Heart right ventricle (tissue), 16 donors: ENCODE measurements around the gene SCAANT1. TPM values are rescaled to one million over a fixed set of nuclear protein-coding genes. Genes with fewer than 3 reads are reported as not detected.

Source experiments
- ATAC-seq, 8 donors: fragments of 200-7000 bp; cut with Tn5 transposase; one replicate each; pipeline ENCODE4 v1.9.1; 2020; ENCODE audit warnings: mild to moderate bottlenecking in 8 of 8, moderate library complexity in 8 of 8, moderate number of reproducible peaks in 1 of 8
- DNase-seq, 2 donors: peaks; one replicate each; pipeline ENCODE4 v3.0.0-alpha.2; 2020
- H3K27ac ChIP-seq, 10 donors: fragments of 200-600 bp; sonication (generic) in 2 of 10; one replicate each; pipeline versions ENCODE4 v1.5.0 to v1.8.0; 2020 to 2022; ENCODE audit warnings: mild to moderate bottlenecking in 3 of 10
- H3K27me3 ChIP-seq, 7 donors: fragments of 200-600 bp; one replicate each; pipeline ENCODE4 v1.8.0; 2021 to 2022; ENCODE audit warnings: mild to moderate bottlenecking in 2 of 7
- H3K36me3 ChIP-seq, 9 donors: fragments of 200-600 bp; sonication (generic) in 1 of 9; one replicate each; pipeline versions ENCODE4 v1.5.0 to v1.8.0; 2020 to 2022; ENCODE audit warnings: mild to moderate bottlenecking in 2 of 9
- H3K4me1 ChIP-seq, 9 donors: fragments of 200-600 bp; sonication (generic) in 1 of 9; one replicate each; pipeline versions ENCODE4 v1.5.0 to v1.8.0; 2020 to 2022; ENCODE audit warnings: mild to moderate bottlenecking in 4 of 9
- H3K4me3 ChIP-seq, 10 donors: fragments of 200-600 bp; sonication (generic) in 2 of 10; one replicate each; pipeline versions ENCODE4 v1.5.0 to v1.8.0; 2020 to 2022; ENCODE audit warnings: mild to moderate bottlenecking in 7 of 10, moderate library complexity in 2 of 10
- H3K9me3 ChIP-seq, 11 donors: fragments of 200-600 bp in 10 of 11; sonication (generic) in 2 of 11; one replicate each; pipeline versions ENCODE4 v1.5.0 to v1.8.0; 2013 to 2022; ENCODE audit warnings: mild to moderate bottlenecking in 2 of 11, control low read depth in 1 of 11, moderate library complexity in 1 of 11
- CTCF ChIP-seq, 9 donors: fragments of 200-600 bp; sonication (generic) in 2 of 9; IDR thresholded peaks; one replicate each; pipeline versions ENCODE4 v1.5.0 to v1.8.0; 2021 to 2022; ENCODE audit warnings: antibody characterized with exemption in 9 of 9, mild to moderate bottlenecking in 5 of 9, moderate library complexity in 1 of 9
- WGBS, 2 donors: extraction: QIAGEN DNeasy Blood & Tissue Kit; methylation state at CpG; one replicate each; pipeline ENCODE4 v1.1.7; 2013; ENCODE audit warnings: inconsistent platforms in 1 of 2; 5-methylcytosine and 5-hydroxymethylcytosine counted together
- intact Hi-C, 10 donors: fragments of 100-400 bp; cut with DNase I; formaldehyde crosslinking; loops; one replicate each; pipeline versions ENCODE4 v1.11.1 to v1.14.2; 2022
- polyA plus RNA-seq, 2 donors: library from polyadenylated mRNA; stranded (reverse); fragments of 200-250 nt; gene quantifications; one replicate each; pipeline ENCODE4 v1.2.3, GENCODE V29; 2013
- total RNA-seq, 10 donors: library from RNA; stranded (reverse); fragmentation: NEBNext Ultra II Directional in 3 of 10; extraction: Animal tissue kit (Norgen Biotek cat#: 25700) in 3 of 10; gene quantifications; one replicate each; pipeline versions ENCODE4 v1.2.1 to v1.2.4, GENCODE V29; 2021 to 2023
- donor health status: Arrhythmogenic right ventricular cardiomyopathy.
- donor health status: ischemic (EF 13 %, LVEDD 7.1; RV severe dilation, severe dysfunction).
- donor health status: healthy with polysubstance abuse.
- donor health status: DM: no; HTN: yes; CAD: no.
- donor health status: DM: no; HTN: no; CAD: no.
- donor health status: ischemic (EF 25% LVEDD 6.9; RV normal size, moderate dysfunction).
- donor health status: ischemic (EF 25% LVEDD 5.7; RV mildly dilated, moderate dysfunction).
- donor health status: healthy.
- donor health status: DM: yes; HTN: yes; CAD: no.
- donor health status: Ischemic cardiomyopathy.
- donor health status: ischemic (EF 35%, LVEDD 5.7; RV mildly dilated, moderate dysfunction).
- donor health status: nonischemic (EF 11% LVEDD 7.7; RV severe dilation, severe dysfunction).
- donor health status: DM: yes; HTN: yes; CAD: no.
- donor health status: PGD.
- donor health status: ischemic (EF 29% LVEDD 5.4; RV normal size, mild dysfunction).
- donor health status: nonischemic (EF 23%, LVEDD 6.1; RV moderate dilation, normal function).

Gene SCAANT1
- total and polyA plus RNA-seq, 12 donors: not detected

GRCh38 chr3:63920001-63920400 is 7.8 kb upstream of the SCAANT1 start:
- intact Hi-C loops: no loop called here
- H3K9me3 ChIP-seq: no peaks in the 10 kb centered on the region
- no peak overlapping the region for H3K27ac ChIP-seq
- peaks cover 0 to 53% (median 0%) of the 10 kb centered on the region in 9 donors for H3K4me1 ChIP-seq
- no peaks in the 10 kb centered on the region for H3K27me3 ChIP-seq
- DNase-seq (no peak), ATAC-seq (no peak)
- 94 to 96% methylated on average over 5 of the region's 5 CpGs for WGBS, 2 donors
- TF ChIP-seq CTCF (IDR thresholded peaks at IDR 0.05): no peak
- H3K36me3 ChIP-seq: peaks cover 0 to 85% (median 9%) of the 10 kb centered on the region in 9 donors
- no peak overlapping the region for H3K4me3 ChIP-seq

GRCh38 chr3:63918321-63918720 is 6.1 kb upstream of the SCAANT1 start:
- H3K4me3 ChIP-seq: no peak overlapping the region
- H3K4me1 ChIP-seq: peaks cover 0 to 56% (median 15%) of the 10 kb centered on the region in 9 donors
- no peak for ATAC-seq
- no peaks in the 10 kb centered on the region for H3K9me3 ChIP-seq
- H3K27ac ChIP-seq: no peak overlapping the region
- H3K36me3 ChIP-seq: peaks cover 0 to 76% (median 9%) of the 10 kb centered on the region in 9 donors
- TF ChIP-seq CTCF (IDR thresholded peaks at IDR 0.05): no peak
- no peak for DNase-seq
- H3K27me3 ChIP-seq: no peaks in the 10 kb centered on the region
- intact Hi-C loops: loop anchor here in 5 of 10 donors (10.0 kb wide), 2 partner anchors 46 to 76 kb away; no protein-coding TSS in a partner anchor

GRCh38 chr3:63914312-63914711 is 2.1 kb upstream of the SCAANT1 start:
- TF ChIP-seq CTCF (IDR thresholded peaks at IDR 0.05): peak in 1 of 9 donors; percentile 26
- Histone ChIP-seq H3K27me3 (no peaks in the 10 kb centered on the region), H3K36me3 (peaks cover 0 to 47% (median 5%) of the 10 kb centered on the region in 9 donors), H3K4me1 (peaks cover 4 to 40% (median 27%) of the 10 kb centered on the region in 9 donors), H3K9me3 (no peaks in the 10 kb centered on the region), H3K4me3 (no peak overlapping the region), H3K27ac (peak overlapping the region in 2 of 10 donors; percentile 2 to 8)
- intact Hi-C loops: loop anchor here in 8 of 10 donors (5.0 to 10.0 kb wide), 7 partner anchors 47 to 83 kb away; partner anchors contain the start of genes ATXN7 (in 2 of the 8) and THOC7 (in 2 of the 8)
- ATAC-seq (no peak), DNase-seq (peak in 1 of 2 donors; percentile 24)
- 67 to 74% methylated on average over 5 of the region's 5 CpGs for WGBS, 2 donors

- Histone ChIP-seq H3K36me3 (peaks cover 0 to 34% (median 5%) of the 10 kb centered on the region in 9 donors), H3K27ac (peak overlapping the region; percentile 90 to 100 (median 98)), H3K4me1 (peaks cover 4 to 46% (median 34%) of the 10 kb centered on the region in 9 donors), H3K4me3 (peak overlapping the region; percentile 58 to 97 (median 73)), H3K27me3 (no peaks in the 10 kb centered on the region), H3K9me3 (no peaks in the 10 kb centered on the region)
- 7 to 13% methylated on average over 42 to 46 of the region's 46 CpGs for WGBS, 2 donors
- intact Hi-C loops: loop anchor here in 8 of 10 donors (5.0 to 10.0 kb wide), 7 partner anchors 46 to 84 kb away; partner anchors contain the start of genes ATXN7 (in 2 of the 8) and THOC7 (in 2 of the 8)
- peak; percentile 42 to 49 for DNase-seq
- peak in 7 of 8 donors; percentile 6 to 45 (median 30) for ATAC-seq
- TF ChIP-seq CTCF (IDR thresholded peaks at IDR 0.05): no peak
These were observed 795 bp upstream of the SCAANT1 start for GRCh38 chr3:63912768-63913588.
